Kidney glomerular epithelial cell (primary cell): ENCODE data around the gene TOM1.
A peak's percentile ranks its signal among the peaks of the same experiment; 100 is the strongest.
"Not testable (repeated sequence)": the region's sequence is repeated elsewhere in the genome, so short reads cannot be mapped to it uniquely, and the experiment has no call there.

Experiments
- DNase-seq: peaks from one replicate; lab custom pipeline; 2025; lab: John Stamatoyannopoulos, UW

Gene TOM1

GRCh38 chr22:35345808-35346505 lies 46.3 kb downstream of the TOM1 start:
- DNase-seq: no peak

GRCh38 chr22:35346596-35347220 lies 47.0 kb downstream of the TOM1 start:
- no peak for DNase-seq

GRCh38 chr22:35347462-35347861 lies 47.8 kb downstream of the TOM1 start:
- DNase-seq: no peak

- no peak for DNase-seq
Measured at GRCh38 chr22:35348026-35348590, 48.4 kb downstream of the TOM1 start.

GRCh38 chr22:35348703-35349102 lies 49.0 kb downstream of the TOM1 start:
- no peak for DNase-seq

GRCh38 chr22:35349368-35349703 lies 49.6 kb downstream of the TOM1 start:
- DNase-seq: no peak

GRCh38 chr22:35349704-35350538 lies 50.2 kb downstream of the TOM1 start:
- no peak for DNase-seq

- DNase-seq: peak; percentile 79
Measured at GRCh38 chr22:35350539-35351503, 51.1 kb downstream of the TOM1 start.

GRCh38 chr22:35352214-35353111 lies 52.8 kb downstream of the TOM1 start:
- no peak for DNase-seq

GRCh38 chr22:35353318-35353717 lies 53.6 kb downstream of the TOM1 start:
- no peak for DNase-seq

GRCh38 chr22:35354068-35354467 lies 54.4 kb downstream of the TOM1 start:
- no peak for DNase-seq

- DNase-seq: no peak
Measured at GRCh38 chr22:35357883-35358621, 58.4 kb downstream of the TOM1 start.

GRCh38 chr22:35359380-35360065 lies 59.8 kb downstream of the TOM1 start:
- DNase-seq: no peak

- DNase-seq: no peak
Measured at GRCh38 chr22:35361001-35361558, 61.4 kb downstream of the TOM1 start.

- DNase-seq: no peak
Measured at GRCh38 chr22:35363566-35364086, 63.9 kb downstream of the TOM1 start.

- DNase-seq: not testable (repeated sequence)
Measured at GRCh38 chr22:35364230-35364629, 64.5 kb downstream of the TOM1 start.

GRCh38 chr22:35367331-35367886 lies 67.7 kb downstream of the TOM1 start:
- no peak for DNase-seq

GRCh38 chr22:35368386-35368785 lies 68.7 kb downstream of the TOM1 start:
- no peak for DNase-seq
